Measurements from ENCODE around the gene PTPN1. TPM values are rescaled to one million over a fixed set of nuclear protein-coding genes. Genes with fewer than 3 reads are reported as not detected.

Gene PTPN1
- polyA plus RNA-seq, 10 donors: 15.2 to 19.8 (median 17.4) TPM

DNA sequence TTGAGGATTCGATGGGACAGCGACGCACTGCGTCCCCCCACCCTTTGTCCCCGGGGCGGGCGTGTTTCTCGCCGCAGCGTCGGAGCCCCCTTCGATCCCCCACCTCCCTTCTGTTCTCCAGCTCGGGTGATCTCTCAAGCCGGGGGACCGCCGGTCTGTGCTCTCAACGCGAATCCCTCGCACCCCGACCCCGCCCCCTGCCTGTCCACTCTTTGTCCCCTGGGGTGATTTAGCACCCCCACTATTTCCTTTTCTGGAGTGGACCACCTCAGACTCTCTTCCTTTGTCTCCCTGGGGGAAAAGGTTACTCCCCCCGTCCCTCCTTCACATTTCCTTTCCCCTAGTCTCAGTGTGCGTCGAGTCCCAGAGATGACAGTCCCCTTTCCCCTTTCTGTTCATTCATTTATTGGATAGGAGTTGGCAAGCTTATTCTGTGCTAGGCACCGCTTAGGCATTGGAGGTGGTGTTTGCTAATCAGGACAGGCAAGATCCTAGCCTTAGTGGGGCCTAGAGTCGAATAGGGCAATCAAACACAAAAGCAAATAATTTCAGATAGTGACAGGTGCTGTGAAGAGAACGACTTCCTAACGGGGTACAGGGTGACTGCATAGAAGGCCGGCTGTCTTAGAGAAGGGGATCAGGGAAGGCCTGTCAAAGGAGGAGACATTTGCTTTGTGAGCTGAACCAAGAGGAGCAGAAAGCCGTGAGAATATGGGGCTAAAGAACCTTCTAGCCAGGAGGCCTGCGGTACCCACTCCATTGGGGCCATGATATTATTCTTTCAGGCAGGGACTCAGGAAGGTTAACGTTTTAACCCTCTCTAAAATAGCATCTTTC lies 741 bp downstream of the PTPN1 start:
- DNase-seq: peak in 1 of 3 donors; percentile 45

DNA sequence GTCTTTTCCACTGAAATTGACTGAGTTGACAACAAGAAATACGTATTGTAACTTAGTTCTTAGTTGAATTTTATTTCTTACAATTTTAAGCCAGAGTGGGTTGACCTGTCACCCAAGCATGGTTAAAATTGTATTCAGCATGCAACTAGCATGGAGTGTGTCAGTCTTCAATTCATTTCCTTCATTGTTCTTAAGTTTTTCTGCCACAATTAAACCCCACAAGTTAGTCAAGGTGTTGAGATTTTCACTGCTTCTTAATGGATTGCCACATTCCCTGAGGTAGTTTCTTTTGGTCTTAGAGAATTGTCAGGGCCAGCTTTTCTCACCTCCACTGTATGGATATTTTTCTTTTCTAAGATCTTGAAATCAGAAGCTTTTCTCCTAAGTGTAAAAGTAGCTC lies 2.1 kb downstream of the PTPN1 start:
- no peak for DNase-seq

DNA sequence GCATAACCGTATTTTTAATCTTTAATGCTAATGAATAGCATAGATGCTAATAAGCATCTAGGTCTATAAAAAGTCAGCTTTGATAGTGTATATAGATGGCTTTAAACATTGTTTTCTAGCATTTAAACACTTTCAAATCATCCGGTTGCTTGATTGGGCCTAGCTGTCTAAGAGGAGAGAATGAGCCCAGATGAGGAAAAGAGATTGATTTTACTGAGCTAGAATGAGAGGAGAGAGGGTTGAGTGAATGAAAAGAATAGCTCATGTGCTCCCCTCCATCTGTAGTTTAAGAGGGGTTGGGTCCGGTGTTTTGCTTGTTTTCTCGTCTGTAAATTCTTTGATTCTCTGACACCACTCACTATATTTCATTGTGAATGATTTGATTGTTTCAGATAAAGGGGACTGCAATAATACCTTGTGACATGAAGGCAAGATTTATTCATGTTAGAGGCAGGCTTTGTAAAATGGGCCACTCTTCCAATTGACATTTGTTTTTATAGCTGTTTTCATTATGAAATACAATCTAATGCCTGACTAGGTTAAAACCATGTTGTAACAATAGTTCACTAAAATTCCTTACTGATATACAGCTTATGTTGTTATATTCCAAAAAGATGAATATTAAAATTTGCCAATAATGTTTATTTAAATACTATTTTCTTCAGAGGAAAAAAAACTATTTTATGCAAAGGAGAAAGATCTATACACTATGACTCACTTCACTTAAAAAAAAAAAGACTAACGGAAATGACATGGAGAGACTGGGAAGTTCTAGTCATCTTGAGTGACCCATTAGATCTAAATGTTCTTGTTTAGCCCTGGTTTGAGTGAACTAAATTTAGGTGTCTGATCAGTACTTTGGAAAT lies 3.2 kb downstream of the PTPN1 start:
- no peak for DNase-seq

DNA sequence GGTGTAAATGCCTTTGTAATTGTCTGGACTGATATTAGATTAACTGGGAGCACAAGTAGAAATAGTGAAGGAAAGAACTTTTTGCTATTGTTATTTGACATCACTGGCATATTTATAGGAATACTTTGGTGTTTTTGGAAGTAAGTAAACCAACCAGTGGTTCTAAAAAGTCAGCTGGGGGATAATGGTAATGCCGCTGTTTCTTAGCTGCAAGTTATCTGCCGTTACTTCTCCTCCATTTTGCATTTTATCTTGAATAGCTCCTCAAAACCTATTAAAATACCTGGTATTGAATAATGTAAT lies 3.8 kb downstream of the PTPN1 start:
- DNase-seq: no peak

GRCh38 chr20:50514750-50515149 lies 4.6 kb downstream of the PTPN1 start:
- no peak for DNase-seq

- DNase-seq: no peak
These were observed 5.4 kb downstream of the PTPN1 start for GRCh38 chr20:50515471-50516106.

- DNase-seq: no peak
These were observed 6.2 kb downstream of the PTPN1 start for GRCh38 chr20:50516180-50516934.

GRCh38 chr20:50516935-50517816 lies 7.0 kb downstream of the PTPN1 start:
- DNase-seq: no peak

DNA sequence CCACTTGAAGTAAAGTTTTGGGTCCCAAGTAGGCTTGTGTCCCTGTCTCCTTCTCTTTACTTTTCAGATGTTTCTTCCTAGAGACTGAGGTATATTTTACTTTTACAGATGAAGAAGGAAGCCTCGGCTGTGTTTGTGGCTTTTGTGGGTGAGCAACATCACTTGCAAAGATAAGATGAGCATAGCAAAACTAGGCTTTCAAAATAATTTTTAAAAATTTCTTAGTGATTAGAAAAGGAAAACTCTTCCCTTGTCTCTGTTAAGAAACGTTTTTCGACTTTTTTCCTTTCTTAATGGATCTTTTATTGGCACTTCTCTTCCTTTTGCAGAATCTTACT lies 7.6 kb downstream of the PTPN1 start:
- DNase-seq: no peak

GRCh38 chr20:50518270-50518721 lies 8.1 kb downstream of the PTPN1 start:
- DNase-seq: no peak

GRCh38 chr20:50519036-50519762 lies 9.0 kb downstream of the PTPN1 start:
- DNase-seq: no peak

DNA sequence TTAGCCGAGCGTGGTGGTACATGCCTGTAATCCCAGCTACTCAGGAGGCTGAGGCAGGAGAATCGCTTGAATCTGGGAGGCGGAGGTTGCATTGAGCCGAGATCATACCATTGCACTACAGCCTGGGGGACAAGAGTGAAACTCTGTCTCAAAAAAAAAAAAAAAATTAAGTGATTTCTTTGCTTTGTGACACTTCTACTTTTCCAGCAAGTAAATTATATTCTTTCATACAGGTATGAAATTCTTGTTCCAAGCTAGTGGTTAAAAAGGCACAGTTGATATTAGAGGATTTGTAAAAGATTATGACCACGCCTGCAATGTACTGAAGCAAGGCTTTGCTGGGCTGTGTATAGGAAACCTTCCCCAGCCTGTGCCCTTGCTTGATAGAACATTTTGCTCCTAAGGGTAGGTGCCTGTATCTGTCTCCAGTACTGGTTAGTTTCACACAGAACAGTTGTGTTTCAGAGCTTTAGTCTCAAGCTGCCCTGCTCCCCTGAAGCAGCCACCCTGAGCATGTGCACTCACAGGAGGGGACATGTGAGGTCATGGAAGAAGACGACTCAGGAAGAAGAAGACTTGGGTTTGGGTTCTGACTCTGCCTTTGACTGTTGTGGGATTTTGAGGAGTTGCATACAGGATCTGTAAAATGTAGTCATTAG lies 10.2 kb downstream of the PTPN1 start:
- DNase-seq: no peak

- no peak for DNase-seq
These were observed 11.3 kb downstream of the PTPN1 start for GRCh38 chr20:50521221-50522052.

DNA sequence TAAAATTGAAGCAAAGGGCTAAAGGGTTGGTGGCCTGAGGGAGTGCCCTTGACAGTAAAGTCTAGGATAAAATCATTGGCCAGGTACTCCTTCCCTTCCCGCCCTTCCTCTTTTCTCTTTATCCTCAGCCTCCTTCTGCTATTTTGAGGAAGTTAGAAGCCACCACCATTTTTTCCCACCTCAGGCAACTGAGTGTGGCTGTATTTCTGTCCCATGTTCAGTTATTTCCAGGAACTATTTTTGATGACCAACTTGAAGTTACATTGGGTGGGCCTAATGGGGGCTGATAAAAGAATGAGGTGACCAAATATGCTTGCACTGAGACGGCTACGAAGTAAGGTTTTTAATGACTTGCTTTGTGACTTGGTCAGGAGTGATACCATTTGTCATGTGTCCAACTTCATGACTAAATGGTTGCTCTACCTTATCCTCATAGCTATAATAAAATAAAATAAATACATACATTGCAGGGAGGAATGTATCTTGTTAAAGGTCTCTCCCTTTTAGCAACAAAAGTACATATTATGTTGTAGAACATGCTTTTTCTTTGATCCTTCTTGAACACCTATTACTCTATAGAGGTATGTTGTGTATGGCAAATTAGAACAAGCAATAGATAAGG lies 12.0 kb downstream of the PTPN1 start:
- no peak for DNase-seq

GRCh38 chr20:50523552-50524167 lies 13.5 kb downstream of the PTPN1 start:
- DNase-seq: no peak

DNA sequence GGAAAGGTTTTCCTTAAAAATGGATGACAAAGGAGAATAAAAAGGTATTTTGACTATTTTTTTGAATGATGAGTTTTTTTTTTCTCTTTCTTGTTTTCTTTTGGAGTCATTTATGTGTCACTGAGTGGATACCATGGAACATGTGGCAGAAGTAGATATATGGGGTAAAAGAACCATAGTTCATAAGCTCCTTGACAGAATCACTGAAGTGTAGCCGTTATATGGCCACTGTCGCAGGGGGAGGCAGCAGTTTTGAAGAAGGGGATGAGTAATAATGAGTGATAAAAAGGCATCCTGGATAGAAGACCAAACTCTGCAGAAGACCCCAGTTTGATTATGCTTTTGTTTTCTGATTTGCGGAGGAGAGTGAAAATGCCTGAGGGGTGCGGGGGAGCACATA lies 15.5 kb downstream of the PTPN1 start:
- no peak for DNase-seq

- DNase-seq: no peak
These were observed 16.3 kb downstream of the PTPN1 start for GRCh38 chr20:50526403-50526989.

Measured in muscle of back (tissue), 11 donors.